H9 (cell line): ENCODE results near the gene KLK3. TPM values are rescaled to one million over a fixed set of nuclear protein-coding genes. Genes with fewer than 3 reads are reported as not detected.

ENCODE experiments used
- DNase-seq: peaks from one replicate; pipeline ENCODE4 v3.0.0-alpha.2; 2017
- H2AFZ ChIP-seq: one replicate; pipeline ENCODE4 v1.6.1; 2013; ENCODE audit warnings: mild to moderate bottlenecking, low read length, control low read depth, moderate library complexity
- H2AK5ac ChIP-seq: 2 replicates; pipeline ENCODE4 v1.6.1; 2013; ENCODE audit warnings: low read length, control low read depth, mixed read lengths; ENCODE audit not compliant: insufficient read length
- H2BK120ac ChIP-seq: one replicate; pipeline ENCODE4 v1.6.1; 2013; ENCODE audit warnings: low read depth, mild to moderate bottlenecking, low read length, control low read depth, inconsistent platforms; ENCODE audit not compliant: poor library complexity, severe bottlenecking
- H2BK12ac ChIP-seq: 2 replicates; pipeline ENCODE4 v1.6.1; 2013; ENCODE audit warnings: low read length, control low read depth, mixed read lengths, low read depth; ENCODE audit not compliant: insufficient read length
- H2BK15ac ChIP-seq: 2 replicates; pipeline ENCODE4 v1.6.1; 2013; ENCODE audit warnings: low read depth, low read length, control low read depth
- H2BK20ac ChIP-seq: one replicate; pipeline ENCODE4 v1.6.1; 2013; ENCODE audit warnings: low read depth, mild to moderate bottlenecking, low read length, control low read depth, inconsistent platforms; ENCODE audit not compliant: poor library complexity, severe bottlenecking
- H2BK5ac ChIP-seq: 2 replicates; pipeline ENCODE4 v1.6.1; 2013; ENCODE audit warnings: low read length, control low read depth, mixed read lengths; ENCODE audit not compliant: insufficient read length
- H3K14ac ChIP-seq: 2 replicates; pipeline ENCODE4 v1.6.1; 2013; ENCODE audit warnings: low read length, control low read depth; ENCODE audit not compliant: insufficient read depth
- H3K18ac ChIP-seq: 2 replicates; pipeline ENCODE4 v1.6.1; 2013; ENCODE audit warnings: low read depth, mild to moderate bottlenecking, mixed read lengths, low read length, control low read depth; ENCODE audit not compliant: insufficient read length
- H3K23ac ChIP-seq: 2 replicates; pipeline ENCODE4 v1.6.1; 2013; ENCODE audit warnings: low read length, control low read depth, mixed read lengths, low read depth; ENCODE audit not compliant: insufficient read length
- H3K23me2 ChIP-seq: 2 replicates; pipeline ENCODE4 v1.6.1; 2013; ENCODE audit warnings: low read depth, mild to moderate bottlenecking, mixed read lengths, low read length, control low read depth; ENCODE audit not compliant: insufficient read length, poor library complexity, severe bottlenecking
- H3K27ac ChIP-seq: 2 replicates; pipeline ENCODE4 v1.5.1; 2013; ENCODE audit warnings: low read length, control low read depth, mixed read lengths, low read depth; ENCODE audit not compliant: insufficient read length
- H3K27me3 ChIP-seq: 2 replicates; pipeline ENCODE4 v1.6.1; 2013; ENCODE audit warnings: low read length, control low read depth, inconsistent platforms; ENCODE audit not compliant: insufficient read depth
- H3K4ac ChIP-seq: 2 replicates; pipeline ENCODE4 v1.6.1; 2013; ENCODE audit warnings: low read depth, mild to moderate bottlenecking, control low read depth, inconsistent platforms, low read length, moderate library complexity
- H3K4me1 ChIP-seq: 2 replicates; pipeline ENCODE4 v1.6.1; 2013; ENCODE audit warnings: low read length, control low read depth, inconsistent platforms; ENCODE audit not compliant: insufficient read depth
- H3K4me2 ChIP-seq: 2 replicates; pipeline ENCODE4 v1.6.1; 2013; ENCODE audit warnings: low read length, control low read depth, mixed read lengths; ENCODE audit not compliant: insufficient read length, insufficient read depth
- H3K56ac ChIP-seq: 2 replicates; pipeline ENCODE4 v1.6.1; 2013; ENCODE audit warnings: low read depth, mild to moderate bottlenecking, mixed read lengths, low read length, control low read depth; ENCODE audit not compliant: insufficient read length
- H3K79me1 ChIP-seq: 2 replicates; pipeline ENCODE4 v1.6.1; 2013; ENCODE audit warnings: low read depth, mild to moderate bottlenecking, moderate library complexity, low read length, control low read depth, inconsistent platforms; ENCODE audit not compliant: insufficient read depth, poor library complexity, severe bottlenecking
- H3K79me2 ChIP-seq: 2 replicates; pipeline ENCODE4 v1.6.1; 2013; ENCODE audit warnings: low read length, control low read depth, inconsistent platforms; ENCODE audit not compliant: insufficient read depth
- H3K9ac ChIP-seq: 2 replicates; pipeline ENCODE4 v1.6.1; 2013; ENCODE audit warnings: low read length, control low read depth, mixed read lengths; ENCODE audit not compliant: insufficient read length; ENCODE audit errors: extremely low read depth
- H3K9me3 ChIP-seq: one replicate; pipeline ENCODE4 v1.6.1; 2013; ENCODE audit warnings: low read depth, low read length, inconsistent platforms; ENCODE audit not compliant: control insufficient read depth
- H3T11ph ChIP-seq: one replicate; pipeline ENCODE4 v1.6.1; 2013; ENCODE audit warnings: mild to moderate bottlenecking, low read length, control low read depth, inconsistent platforms
- H4K20me1 ChIP-seq: one replicate; pipeline ENCODE4 v1.6.1; 2013; ENCODE audit not compliant: control insufficient read depth, insufficient read length, insufficient read depth
- H4K5ac ChIP-seq: 2 replicates; pipeline ENCODE4 v1.6.1; 2013; ENCODE audit warnings: low read depth, mild to moderate bottlenecking, mixed read lengths, low read length, control low read depth; ENCODE audit not compliant: insufficient read length
- H4K8ac ChIP-seq: replicated peaks from 2 replicates; pipeline ENCODE4 v1.6.1; 2013; ENCODE audit warnings: low read length, control low read depth, mixed read lengths, low read depth; ENCODE audit not compliant: insufficient read length
- H4K91ac ChIP-seq: 2 replicates; pipeline ENCODE4 v1.6.1; 2013; ENCODE audit warnings: low read depth, mild to moderate bottlenecking, moderate library complexity, mixed read lengths, low read length, control low read depth; ENCODE audit not compliant: insufficient read length
- H3K27ac Mint-ChIP-seq, 3 experiments: 2 replicates in 2 of 3; 3 replicates in 1 of 3; pipeline ENCODE4 v1.8.0; 2020 to 2021; ENCODE audit warnings: mixed read lengths in 3 of 3, mild to moderate bottlenecking in 1 of 3, moderate library complexity in 1 of 3
- H3K27me3 Mint-ChIP-seq: 2 replicates; pipeline ENCODE4 v1.8.0; 2021; ENCODE audit warnings: low read depth, mild to moderate bottlenecking, moderate library complexity, mixed read lengths
- H3K36me3 Mint-ChIP-seq, 3 experiments: 2 replicates in 2 of 3; 3 replicates in 1 of 3; pipeline ENCODE4 v1.8.0; 2020 to 2021; ENCODE audit warnings: low read depth in 3 of 3, mixed read lengths in 3 of 3; ENCODE audit not compliant: insufficient read depth in 1 of 3
- H3K4me1 Mint-ChIP-seq, 2 experiments: 2 replicates each; pipeline ENCODE4 v1.8.0; 2020; ENCODE audit warnings: mixed read lengths in 2 of 2
- H3K4me3 Mint-ChIP-seq, 2 experiments: 2 replicates in 1 of 2; 3 replicates in 1 of 2; pipeline ENCODE4 v1.8.0; 2020 to 2021; ENCODE audit warnings: mild to moderate bottlenecking in 2 of 2, mixed read lengths in 2 of 2, moderate library complexity in 1 of 2
- H3K9me3 Mint-ChIP-seq, 2 experiments: 2 replicates in 1 of 2; 3 replicates in 1 of 2; pipeline ENCODE4 v1.8.0; 2020; ENCODE audit warnings: mild to moderate bottlenecking in 2 of 2, mixed read lengths in 2 of 2, moderate library complexity in 1 of 2
- CTCF ChIP-seq: fragments of 200-600 bp; sonication (generic); conservative IDR thresholded peaks from 3 replicates; pipeline ENCODE4 v1.8.0; 2021; ENCODE audit warnings: antibody characterized with exemption, mild to moderate bottlenecking
- WGBS: extraction: QIAGEN DNeasy Blood & Tissue Kit; methylation state at CpG from one replicate; pipeline ENCODE4 v1.1.7; 2013; ENCODE audit warnings: missing lambda C conversion rate, low lambda C conversion rate, mixed read lengths; ENCODE audit not compliant: insufficient read length; ENCODE audit errors: extremely low coverage; 5-methylcytosine and 5-hydroxymethylcytosine counted together
- total RNA-seq: library from RNA; stranded (reverse); gene quantifications from 2 replicates; pipeline ENCODE4 v1.2.1, GENCODE V29; 2021

The KLK3 gene
- total RNA-seq, 1 experiment from 2014 or later, result not detected

GRCh38 chr19:50815439-50815838 lies 39.3 kb upstream of the KLK3 start:
- no CpG with 5 or more reads among the region's 1 CpG for WGBS
- Histone ChIP-seq H3K14ac (no peak overlapping the region), H3K27me3 (peaks cover 12% of the 10 kb centered on the region; the same call in 1 of the 2 replicates), H4K20me1 (no peaks in the 10 kb centered on the region), H3K56ac (no peak overlapping the region), H2BK5ac (no peak overlapping the region), H3K18ac (no peak overlapping the region), H2AFZ (no peak overlapping the region), H3K79me1 (no peaks in the 10 kb centered on the region), H3K9me3 (no peaks in the 10 kb centered on the region), H3K9ac (no peak overlapping the region), H3K4me1 (peaks cover 5% of the 10 kb centered on the region; the same call in 1 of the 2 replicates), H3T11ph (no peak overlapping the region), H3K23ac (no peak overlapping the region), H2BK120ac (no peak overlapping the region), H3K23me2 (peaks cover 5% of the 10 kb centered on the region), H4K91ac (no peak overlapping the region), H4K5ac (no peak overlapping the region), H4K8ac (no peak overlapping the region), H3K4me2 (no peak overlapping the region), H2BK15ac (no peak overlapping the region), H2AK5ac (no peak overlapping the region), H3K79me2 (no peaks in the 10 kb centered on the region), H2BK12ac (no peak overlapping the region), H3K27ac (no peak overlapping the region), H2BK20ac (no peak overlapping the region), H3K4ac (no peak overlapping the region)
- Mint-ChIP-seq H3K36me3 (peaks cover 0 to 2% (median 0%) of the 10 kb centered on the region in 3 experiments; a peak in 4 of 7 replicates), H3K27me3 (peaks cover 80% of the 10 kb centered on the region), H3K27ac (no peak overlapping the region), H3K4me1 (peaks cover 21 to 28% of the 10 kb centered on the region in 2 experiments), H3K4me3 (no peak overlapping the region), H3K9me3 (peaks cover 5 to 10% of the 10 kb centered on the region in 2 experiments; a peak in 4 of 5 replicates)
- DNase-seq, result no peak
- TF ChIP-seq CTCF, result no peak
